HepG2 (cell line): ENCODE measurements around the gene IFITM10. TPM values are rescaled to one million over a fixed set of nuclear protein-coding genes. Genes with fewer than 3 reads are reported as not detected.

Source experiments
- ATAC-seq: fragments of 200-7000 bp; cut with Tn5 transposase; 3 replicates; pipeline ENCODE4 v1.9.1; 2020; ENCODE audit warnings: mild to moderate bottlenecking, moderate library complexity
- BruUV-seq: library from RNA; stranded (reverse); fragments of 400-500 nt; replicated peaks from 2 replicates; lab custom pipeline; 2021; lab: Mats Ljungman, UMichigan
- CTCF ChIA-PET: fragments of 300-600 bp; formaldehyde crosslinking; extraction: SDS; loops from one replicate; lab custom pipeline; 2021; ENCODE audit warnings: low total read pairs, inconsistent platforms, low intra/inter-chr PET ratio; lab: Yijun Ruan, JAX
- POLR2A ChIA-PET: fragments of 350-600 bp; sonication (Branson Sonifier 250); formaldehyde crosslinking; loops from one replicate; lab custom pipeline; 2020; ENCODE audit warnings: antibody characterized with exemption, inconsistent platforms; lab: Yijun Ruan, JAX
- DNase-seq: peaks from one replicate; pipeline ENCODE4 v3.0.0-alpha.2; 2015; ENCODE audit warnings: low spot score
- FAIRE-seq: peaks from 3 replicates; lab custom pipeline; 2011; peaks lifted over from hg19 to GRCh38; lab: Jason Lieb, UNC
- H2AFZ ChIP-seq: one replicate; pipeline ENCODE4 v1.6.1; 2011; ENCODE audit warnings: low read length, inconsistent platforms
- H3K27ac ChIP-seq: fragments of 300-600 bp; 3 replicates; pipeline ENCODE4 v1.8.0; 2011; ENCODE audit warnings: mixed run types, mild to moderate bottlenecking, mixed read lengths, low read length, inconsistent platforms; ENCODE audit not compliant: insufficient read depth; ENCODE audit errors: extremely low read length
- H3K27me3 ChIP-seq, 2 experiments: fragments of 200-600 bp in 1 of 2; 2 replicates in 1 of 2; 3 replicates in 1 of 2; pipeline versions ENCODE4 v1.6.0 to v1.8.0; 2011; ENCODE audit warnings: low read length in 2 of 2, mild to moderate bottlenecking in 2 of 2, moderate library complexity in 2 of 2, inconsistent platforms in 1 of 2; ENCODE audit not compliant: insufficient read depth in 2 of 2, control insufficient read depth in 1 of 2
- H3K36me3 ChIP-seq, 2 experiments: fragments of 200-600 bp in 1 of 2; replicated peaks in 1 of 2; 2 replicates in 1 of 2; 3 replicates in 1 of 2; pipeline versions ENCODE4 v1.5.1 to v1.8.0; 2011; ENCODE audit warnings: low read length in 2 of 2, inconsistent platforms in 1 of 2; ENCODE audit not compliant: insufficient read depth in 2 of 2, control insufficient read depth in 1 of 2
- H3K4me1 ChIP-seq: 2 replicates; pipeline ENCODE4 v1.5.1; 2012; ENCODE audit warnings: low read length, inconsistent platforms; ENCODE audit not compliant: insufficient read depth
- H3K4me2 ChIP-seq: 2 replicates; pipeline ENCODE4 v1.6.0; 2011; ENCODE audit warnings: low read depth, low read length, inconsistent platforms
- H3K4me3 ChIP-seq, 3 experiments: fragments of 200-600 bp in 1 of 3; sonication (generic), shearing (Covaris generic) in 1 of 3; replicated peaks in 1 of 3; 2 replicates each; pipeline ENCODE4 v1.5.1; 2011 to 2016; ENCODE audit warnings: low read length in 3 of 3, inconsistent platforms in 2 of 3, low read depth in 2 of 3, mild to moderate bottlenecking in 2 of 3, control low read depth in 1 of 3, mixed read lengths in 1 of 3; ENCODE audit not compliant: insufficient read depth in 1 of 3
- H3K79me2 ChIP-seq: one replicate; pipeline ENCODE4 v1.6.1; 2011; ENCODE audit warnings: low read length, inconsistent platforms; ENCODE audit not compliant: insufficient read depth
- H3K9ac ChIP-seq: 2 replicates; pipeline ENCODE4 v1.6.0; 2011; ENCODE audit warnings: mild to moderate bottlenecking, low read depth, low read length, inconsistent platforms; ENCODE audit not compliant: insufficient read depth
- H3K9me3 ChIP-seq: 2 replicates; pipeline ENCODE4 v1.5.1; 2012; ENCODE audit warnings: mild to moderate bottlenecking, low read length
- H4K20me1 ChIP-seq: 2 replicates; pipeline ENCODE4 v1.6.0; 2011; ENCODE audit warnings: inconsistent platforms, mild to moderate bottlenecking, low read length, moderate library complexity; ENCODE audit not compliant: insufficient read depth
- CHD4 ChIP-seq: fragments of 200-600 bp; sonication (generic); IDR thresholded peaks from 2 replicates; pipeline ENCODE4 v1.7.0; 2017; ENCODE audit warnings: mild to moderate bottlenecking, low read length, borderline replicate concordance
- FIP1L1 ChIP-seq: fragments of 200-400 bp; formaldehyde crosslinking; IDR thresholded peaks from 2 replicates; pipeline ENCODE4 v1.6.1; 2018; ENCODE audit warnings: low read depth, mild to moderate bottlenecking, low read length, moderate library complexity, borderline replicate concordance; ENCODE audit not compliant: insufficient read depth
- GTF2F1 ChIP-seq: fragments of 150-350 bp; IDR thresholded peaks from 2 replicates; pipeline ENCODE4 v1.6.1; 2014; ENCODE audit warnings: low read length
- NAIF1 ChIP-seq: sonication (generic); formaldehyde crosslinking; IDR thresholded peaks from 2 replicates; pipeline ENCODE4 v1.5.0; 2020; ENCODE audit warnings: mild to moderate bottlenecking, missing genetic modification reagents, borderline replicate concordance
- POLR2AphosphoS5 ChIP-seq: IDR thresholded peaks from 2 replicates; pipeline ENCODE4 v1.6.1; 2012; ENCODE audit warnings: low read depth, low read length
- ZNF713 ChIP-seq: sonication (generic); formaldehyde crosslinking; IDR thresholded peaks from 2 replicates; pipeline ENCODE4 v1.4.0; 2020; ENCODE audit warnings: mild to moderate bottlenecking, missing genetic modification reagents
- ZNF839 ChIP-seq: sonication (generic); formaldehyde crosslinking; IDR thresholded peaks from 2 replicates; pipeline ENCODE4 v1.4.0; 2020; ENCODE audit warnings: missing genetic modification reagents, mild to moderate bottlenecking, borderline replicate concordance
- ZUFSP ChIP-seq: sonication (generic); formaldehyde crosslinking; IDR thresholded peaks from 2 replicates; pipeline ENCODE4 v1.9.0; 2021; ENCODE audit warnings: missing genetic modification reagents, mild to moderate bottlenecking, borderline replicate concordance
- WGBS: methylation state at CpG from one replicate; pipeline ENCODE4 v1.1.6; 2017; ENCODE audit warnings: low lambda C conversion rate; 5-methylcytosine and 5-hydroxymethylcytosine counted together
- in situ Hi-C: cut with HindIII; loops from 2 replicates; pipeline ENCODE4 v1.10.0; 2017; ENCODE audit warnings: low pct_unique_long_range_greater_than_20kb; ENCODE audit not compliant: extremely low pct_ligation_motif_present
- intact Hi-C: fragments of 100-400 bp; cut with micrococcal nuclease; formaldehyde crosslinking; loops from one replicate; pipeline ENCODE4 v1.10.0; 2022; ENCODE audit not compliant: unreplicated experiment
- polyA plus RNA-seq, 8 experiments: library from polyadenylated mRNA; depleted of rRNA in 3 of 8; stranded (reverse) in 7 of 8; unstranded in 1 of 8; fragments of >200 nt; fragmentation: Illumina TruSeq in 4 of 8; extraction: Trizol in 4 of 8; gene quantifications; 2 replicates each; pipeline versions ENCODE4 v1.2.1 to v1.2.3, GENCODE V29; 2011 to 2016; ENCODE audit warnings: low read depth in 4 of 8, missing spikeins in 1 of 8, mixed read lengths in 1 of 8; ENCODE audit not compliant: insufficient read depth in 1 of 8
- total RNA-seq, 5 experiments: library from RNA; depleted of rRNA; stranded (reverse); fragments of >200 nt; fragmentation: Illumina TruSeq; extraction: Trizol; gene quantifications; 2 replicates each; pipeline ENCODE4 v1.2.3, GENCODE V29; 2016; ENCODE audit warnings: low read depth in 1 of 5
- TF ChIP-seq, protein P1 (sequence below): sonication (generic); formaldehyde crosslinking; IDR thresholded peaks from 2 replicates; pipeline ENCODE4 v1.4.0; 2020; ENCODE audit warnings: mild to moderate bottlenecking, missing genetic modification reagents
- TF ChIP-seq, protein P2 (sequence below): sonication (generic); formaldehyde crosslinking; IDR thresholded peaks from 2 replicates; pipeline ENCODE4 v1.4.0; 2020; ENCODE audit warnings: mild to moderate bottlenecking, missing genetic modification reagents

IFITM10 gene
- total and polyA plus RNA-seq, 2 of the 13 experiments (the other 11 are each of a cell fraction or from before 2014, with no cell fraction given) = 0.09 to 0.13 TPM

DNA sequence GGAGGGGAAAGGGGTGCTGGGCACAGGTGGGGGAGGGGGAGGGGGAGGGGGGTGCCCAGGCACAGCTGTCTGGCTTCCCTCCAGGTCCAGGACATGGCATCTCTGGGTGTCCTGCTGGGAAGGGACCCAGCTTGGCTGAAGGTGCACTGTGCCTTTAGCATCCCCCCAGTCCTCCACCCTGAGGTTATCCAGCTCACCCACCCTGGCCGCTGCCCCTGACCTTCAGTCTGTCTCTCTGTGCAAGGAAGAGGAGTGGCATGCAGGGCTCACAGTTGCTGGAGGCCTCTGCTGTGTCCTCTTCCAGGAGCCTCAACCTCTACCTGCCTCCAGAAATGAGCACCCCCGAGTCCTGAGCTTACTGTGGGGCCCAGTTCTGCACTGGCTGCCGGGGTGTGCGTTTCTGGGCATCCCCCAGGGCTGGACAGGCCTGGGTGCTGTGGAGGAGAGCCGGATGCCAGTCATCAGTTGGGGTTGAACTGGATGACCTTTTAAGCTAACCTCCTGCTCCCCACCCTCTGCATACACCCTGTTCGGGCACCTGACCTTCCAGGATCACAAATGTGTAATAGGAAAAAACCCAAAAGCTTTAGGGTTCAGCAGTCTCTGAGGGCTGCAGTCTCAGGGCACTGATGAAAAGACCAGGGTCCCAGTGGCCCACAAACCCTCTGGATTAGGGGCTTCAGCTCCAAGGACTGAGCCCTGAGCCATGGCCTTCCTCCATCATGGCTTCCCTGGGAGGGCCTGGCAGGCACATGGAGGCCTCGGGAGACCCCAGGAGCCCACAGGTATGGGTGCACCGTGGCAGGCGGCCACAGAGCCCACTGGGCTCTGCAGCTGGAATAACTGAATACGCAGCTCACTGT is 23.0 kb upstream of the IFITM10 start:
- DNase-seq (no peak), FAIRE-seq (no peak), ATAC-seq (no peak)
- CTCF ChIA-PET = no interaction called here
- no peaks in the 10 kb centered on the region for H4K20me1 ChIP-seq
- no peaks in the 10 kb centered on the region for H3K36me3 ChIP-seq
- 29% methylated on average over 3 of the region's 10 CpGs for WGBS
- H3K79me2 ChIP-seq = no peaks in the 10 kb centered on the region
- BruUV-seq = no TSS peak
- POLR2A ChIA-PET = interaction anchor here (1.3 to 2.0 kb wide), 2 partner anchors 9 to 11 kb away, joined by 3 to 4 read pairs; partner anchors contain the start of gene CTSD
- H3K4me1 ChIP-seq = peaks cover 14% of the 10 kb centered on the region
- H3K27me3 ChIP-seq = peaks cover 3 to 33% of the 10 kb centered on the region in 2 experiments; a peak in 3 of 5 replicates
- H3K4me2 ChIP-seq = no peak overlapping the region
- no peak overlapping the region for H2AFZ ChIP-seq
- H3K9ac ChIP-seq = no peak overlapping the region
- TF ChIP-seq, protein P1, sequence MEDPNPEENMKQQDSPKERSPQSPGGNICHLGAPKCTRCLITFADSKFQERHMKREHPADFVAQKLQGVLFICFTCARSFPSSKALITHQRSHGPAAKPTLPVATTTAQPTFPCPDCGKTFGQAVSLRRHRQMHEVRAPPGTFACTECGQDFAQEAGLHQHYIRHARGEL (CRISPR knock-in tag) = no peak
- TF ChIP-seq CHD4 (no peak), ZNF839 (CRISPR knock-in tag) (no peak), ZUFSP (CRISPR knock-in tag) (no peak), GTF2F1 (no peak), NAIF1 (CRISPR knock-in tag) (no peak), FIP1L1 (no peak), POLR2AphosphoS5 (no peak), ZNF713 (CRISPR knock-in tag) (no peak)
- TF ChIP-seq, protein P2, sequence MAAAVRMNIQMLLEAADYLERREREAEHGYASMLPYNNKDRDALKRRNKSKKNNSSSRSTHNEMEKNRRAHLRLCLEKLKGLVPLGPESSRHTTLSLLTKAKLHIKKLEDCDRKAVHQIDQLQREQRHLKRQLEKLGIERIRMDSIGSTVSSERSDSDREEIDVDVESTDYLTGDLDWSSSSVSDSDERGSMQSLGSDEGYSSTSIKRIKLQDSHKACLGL (CRISPR knock-in tag) = no peak
- TF ChIP-seq, all 625 proteins: peak for 0
- no peaks in the 10 kb centered on the region for H3K9me3 ChIP-seq
- no peak overlapping the region for H3K4me3 ChIP-seq
- in situ Hi-C loops = no loop called here
- intact Hi-C loops = no loop called here
- no peak overlapping the region for H3K27ac ChIP-seq
